Adrenal gland (tissue), 5 donors: Measurements from ENCODE around the gene TSPAN18.

ENCODE experiments used
- CTCF ChIP-seq, 6 experiments: fragments of 450-650 bp in 4 of 6; fragments of 200-600 bp in 2 of 6; sonication (generic) in 1 of 6; IDR thresholded peaks; 1 replicate in 5 of 6; 2 replicates in 1 of 6; pipeline versions ENCODE4 v1.5.1 to v1.8.0; 2016 to 2021; ENCODE audit warnings: antibody characterized with exemption in 6 of 6, mild to moderate bottlenecking in 2 of 6, moderate library complexity in 1 of 6
- POLR2A ChIP-seq, 2 donors: fragments of 450-650 bp; IDR thresholded peaks; one replicate each; pipeline ENCODE4 v1.6.1; 2017; ENCODE audit warnings: antibody characterized with exemption in 2 of 2, mild to moderate bottlenecking in 2 of 2, moderate library complexity in 1 of 2
- donor health status: DM: no; HTN: no; CAD: no.

- TF ChIP-seq CTCF (IDR thresholded peaks at IDR 0.05) (no peak), POLR2A (IDR thresholded peaks at IDR 0.05) (no peak)
Observed at GRCh38 chr11:44863231-44863630, 136.5 kb downstream of the TSPAN18 start.
